ENCODE results near the gene GALK1. TPM values are rescaled to one million over a fixed set of nuclear protein-coding genes. Genes with fewer than 3 reads are reported as not detected.

The GALK1 gene
- total RNA-seq, 1 experiment from 2014 or later: 35.8 TPM

DNA sequence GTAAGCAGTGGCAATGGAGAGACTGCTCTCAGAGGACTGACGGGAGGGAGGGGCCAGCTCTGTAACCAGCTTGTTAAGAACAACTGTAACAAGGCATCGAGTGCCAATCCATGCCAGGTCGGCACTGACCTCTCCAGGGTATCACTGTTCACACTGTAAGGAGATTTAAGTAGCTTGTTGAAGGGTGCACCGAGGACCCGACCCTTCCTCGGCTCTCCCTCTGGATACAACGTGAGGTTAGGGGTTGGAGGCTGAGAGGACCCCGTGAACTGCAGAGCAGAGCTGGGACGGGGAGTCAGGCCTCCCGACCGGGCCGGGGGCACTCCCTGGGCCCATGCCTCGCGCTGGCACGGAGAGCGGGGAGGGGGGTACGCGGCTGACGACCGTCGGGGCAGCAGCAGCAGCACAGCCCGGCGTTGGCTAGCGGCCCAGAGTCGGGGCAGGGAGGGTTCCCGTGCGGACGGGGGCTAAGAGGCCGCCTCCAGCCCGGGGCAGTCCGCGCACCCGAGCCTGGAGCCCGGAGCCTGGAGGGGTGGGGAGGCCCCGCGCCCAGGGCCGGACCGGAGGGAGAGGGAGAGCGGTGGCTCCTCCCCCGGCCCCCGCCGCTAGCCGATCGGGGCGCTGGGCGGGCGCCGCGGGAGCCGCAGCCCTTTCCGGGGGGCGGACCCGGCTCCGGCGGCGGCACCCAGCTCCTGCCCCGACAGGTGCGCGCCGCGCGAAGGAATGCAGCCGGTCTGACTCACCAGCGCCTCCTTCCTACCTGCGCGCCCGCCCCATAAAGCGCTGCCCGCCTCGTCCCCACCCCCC, 44.1 kb downstream of the GALK1 start, which contains the start of gene ITGB4:
Gene ITGB4 (plus strand): TSS at position 804 of the 807 bp plus-strand sequence. CDS start 3,245 bp downstream, outside the sequence.
- peak within 1 kb of the TSS; percentile 48 to 67 for H3K4me3 ChIP-seq (ENCODE audit: low read depth in 2 of 2, low read length in 2 of 2)
- 0 out of 2 replicates have a peak, but pooled peaks cover 2% of the 10 kb centered on the region for H3K27me3 ChIP-seq (ENCODE audit: control insufficient read depth, insufficient read depth, low read length)
- no TSS peak for BruUV-seq (replicated peaks)
- CTCF ChIA-PET: interaction anchor here (0.9 to 2.3 kb wide), 3 partner anchors 14 to 88 kb away, joined by 4 to 7 read pairs (median 5); partner anchors contain the start of gene SMIM5
- H3K27ac ChIP-seq (ENCODE audit: low read length): peak within 1 kb of the TSS; percentile 76
- H3K36me3 ChIP-seq (ENCODE audit: control insufficient read depth, insufficient read depth, low read length): peaks cover 2% of the 10 kb centered on the region; the same call in 1 of the 2 replicates
- TF ChIP-seq, protein P1, sequence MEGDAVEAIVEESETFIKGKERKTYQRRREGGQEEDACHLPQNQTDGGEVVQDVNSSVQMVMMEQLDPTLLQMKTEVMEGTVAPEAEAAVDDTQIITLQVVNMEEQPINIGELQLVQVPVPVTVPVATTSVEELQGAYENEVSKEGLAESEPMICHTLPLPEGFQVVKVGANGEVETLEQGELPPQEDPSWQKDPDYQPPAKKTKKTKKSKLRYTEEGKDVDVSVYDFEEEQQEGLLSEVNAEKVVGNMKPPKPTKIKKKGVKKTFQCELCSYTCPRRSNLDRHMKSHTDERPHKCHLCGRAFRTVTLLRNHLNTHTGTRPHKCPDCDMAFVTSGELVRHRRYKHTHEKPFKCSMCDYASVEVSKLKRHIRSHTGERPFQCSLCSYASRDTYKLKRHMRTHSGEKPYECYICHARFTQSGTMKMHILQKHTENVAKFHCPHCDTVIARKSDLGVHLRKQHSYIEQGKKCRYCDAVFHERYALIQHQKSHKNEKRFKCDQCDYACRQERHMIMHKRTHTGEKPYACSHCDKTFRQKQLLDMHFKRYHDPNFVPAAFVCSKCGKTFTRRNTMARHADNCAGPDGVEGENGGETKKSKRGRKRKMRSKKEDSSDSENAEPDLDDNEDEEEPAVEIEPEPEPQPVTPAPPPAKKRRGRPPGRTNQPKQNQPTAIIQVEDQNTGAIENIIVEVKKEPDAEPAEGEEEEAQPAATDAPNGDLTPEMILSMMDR (IDR thresholded peaks at IDR 0.05): no peak
- TF ChIP-seq SIN3A (IDR thresholded peaks at IDR 0.05; ENCODE audit: borderline replicate concordance, insufficient read depth, low read depth, low read length): peak; percentile 54; the same call in 1 of the 2 replicates
- in situ Hi-C loops (cut with HindIII; ENCODE audit: low pct_unique_long_range_greater_than_20kb, low sequenced_read_pairs) (no loop called here), intact Hi-C loops (cut with micrococcal nuclease; ENCODE audit: unreplicated experiment) (no loop called here)
- ATAC-seq (peak; percentile 76), DNase-seq (ENCODE audit: low read depth, low spot score) (no peak)
- H3K9me3 ChIP-seq (ENCODE audit: control insufficient read depth, insufficient read depth, low read depth, low read length): no peaks in the 10 kb centered on the region
- POLR2A ChIA-PET: interaction anchor here (0.6 kb wide), 2 partner anchors 22 to 48 kb away, joined by 4 to 9 read pairs; no protein-coding TSS in a partner anchor
- peaks cover 27% of the 10 kb centered on the region for H3K4me1 ChIP-seq (ENCODE audit: control insufficient read depth, insufficient read depth, low read length)

DNA sequence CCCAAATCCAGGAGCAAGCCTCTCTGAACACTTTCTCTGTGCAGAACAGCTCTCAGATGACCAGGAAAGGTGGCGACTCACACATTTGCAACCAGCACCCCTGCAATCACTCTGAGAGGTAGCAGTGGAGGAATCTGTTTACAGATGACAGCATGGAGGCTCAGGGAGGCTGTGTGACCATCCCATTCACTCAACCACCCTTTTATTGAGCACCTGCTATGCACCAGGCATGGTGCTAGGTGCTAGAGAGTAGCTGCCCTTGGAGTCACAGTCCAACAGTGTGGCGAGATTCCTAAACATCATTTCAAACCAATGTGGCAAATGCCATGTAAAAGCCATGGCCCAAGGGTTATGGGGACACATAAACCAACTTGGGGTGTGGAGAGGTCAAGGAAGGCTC, 45.3 kb downstream of the GALK1 start:
- no TSS peak for BruUV-seq (replicated peaks)
- in situ Hi-C loops (cut with HindIII; ENCODE audit: low pct_unique_long_range_greater_than_20kb, low sequenced_read_pairs) (no loop called here), intact Hi-C loops (cut with micrococcal nuclease; ENCODE audit: unreplicated experiment) (no loop called here)
- Histone ChIP-seq H3K4me1 (ENCODE audit: control insufficient read depth, insufficient read depth, low read length) (peaks cover 27% of the 10 kb centered on the region), H3K4me3 (ENCODE audit: low read depth in 2 of 2, low read length in 2 of 2) (no peak overlapping the region), H3K9me3 (ENCODE audit: control insufficient read depth, insufficient read depth, low read depth, low read length) (no peaks in the 10 kb centered on the region), H3K36me3 (ENCODE audit: control insufficient read depth, insufficient read depth, low read length) (peaks cover 2% of the 10 kb centered on the region; the same call in 1 of the 2 replicates), H3K27me3 (ENCODE audit: control insufficient read depth, insufficient read depth, low read length) (0 out of 2 replicates have a peak, but pooled peaks cover 2% of the 10 kb centered on the region), H3K27ac (ENCODE audit: low read length) (no peak overlapping the region)
- no peak for DNase-seq (ENCODE audit: low read depth, low spot score)
- no peak for ATAC-seq
- CTCF ChIA-PET: interaction anchor here (0.5 to 1.3 kb wide), 2 partner anchors 10 to 28 kb away, joined by 3 read pairs; no protein-coding TSS in a partner anchor
- TF ChIP-seq, protein P2, sequence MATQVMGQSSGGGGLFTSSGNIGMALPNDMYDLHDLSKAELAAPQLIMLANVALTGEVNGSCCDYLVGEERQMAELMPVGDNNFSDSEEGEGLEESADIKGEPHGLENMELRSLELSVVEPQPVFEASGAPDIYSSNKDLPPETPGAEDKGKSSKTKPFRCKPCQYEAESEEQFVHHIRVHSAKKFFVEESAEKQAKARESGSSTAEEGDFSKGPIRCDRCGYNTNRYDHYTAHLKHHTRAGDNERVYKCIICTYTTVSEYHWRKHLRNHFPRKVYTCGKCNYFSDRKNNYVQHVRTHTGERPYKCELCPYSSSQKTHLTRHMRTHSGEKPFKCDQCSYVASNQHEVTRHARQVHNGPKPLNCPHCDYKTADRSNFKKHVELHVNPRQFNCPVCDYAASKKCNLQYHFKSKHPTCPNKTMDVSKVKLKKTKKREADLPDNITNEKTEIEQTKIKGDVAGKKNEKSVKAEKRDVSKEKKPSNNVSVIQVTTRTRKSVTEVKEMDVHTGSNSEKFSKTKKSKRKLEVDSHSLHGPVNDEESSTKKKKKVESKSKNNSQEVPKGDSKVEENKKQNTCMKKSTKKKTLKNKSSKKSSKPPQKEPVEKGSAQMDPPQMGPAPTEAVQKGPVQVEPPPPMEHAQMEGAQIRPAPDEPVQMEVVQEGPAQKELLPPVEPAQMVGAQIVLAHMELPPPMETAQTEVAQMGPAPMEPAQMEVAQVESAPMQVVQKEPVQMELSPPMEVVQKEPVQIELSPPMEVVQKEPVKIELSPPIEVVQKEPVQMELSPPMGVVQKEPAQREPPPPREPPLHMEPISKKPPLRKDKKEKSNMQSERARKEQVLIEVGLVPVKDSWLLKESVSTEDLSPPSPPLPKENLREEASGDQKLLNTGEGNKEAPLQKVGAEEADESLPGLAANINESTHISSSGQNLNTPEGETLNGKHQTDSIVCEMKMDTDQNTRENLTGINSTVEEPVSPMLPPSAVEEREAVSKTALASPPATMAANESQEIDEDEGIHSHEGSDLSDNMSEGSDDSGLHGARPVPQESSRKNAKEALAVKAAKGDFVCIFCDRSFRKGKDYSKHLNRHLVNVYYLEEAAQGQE (IDR thresholded peaks at IDR 0.05; ENCODE audit: insufficient read depth in 1 of 2, low read depth in 2 of 2, low read length in 1 of 2): no peak
- TF ChIP-seq, protein P1 (IDR thresholded peaks at IDR 0.05): no peak
- POLR2A ChIA-PET: no interaction called here

All from Panc1 (cell line).